Daoy (cell line): Measurements from ENCODE around the gene KIF13A. TPM values are rescaled to one million over a fixed set of nuclear protein-coding genes. Genes with fewer than 3 reads are reported as not detected.
"Not testable (repeated sequence)": the region's sequence is repeated elsewhere in the genome, so short reads cannot be mapped to it uniquely, and the experiment has no call there.

ENCODE experiments used
- DNase-seq: peaks from one replicate; pipeline ENCODE4 v3.0.0-alpha.2; 2015; ENCODE audit warnings: low read depth
- total RNA-seq: library from RNA; depleted of rRNA; stranded (reverse); fragments of >200 nt; shearing (Covaris generic); gene quantifications from 2 replicates; pipeline ENCODE4 v1.2.3, GENCODE V29; 2014

The KIF13A gene
- total RNA-seq, 1 experiment from 2014 or later, result 23.0 TPM

DNA sequence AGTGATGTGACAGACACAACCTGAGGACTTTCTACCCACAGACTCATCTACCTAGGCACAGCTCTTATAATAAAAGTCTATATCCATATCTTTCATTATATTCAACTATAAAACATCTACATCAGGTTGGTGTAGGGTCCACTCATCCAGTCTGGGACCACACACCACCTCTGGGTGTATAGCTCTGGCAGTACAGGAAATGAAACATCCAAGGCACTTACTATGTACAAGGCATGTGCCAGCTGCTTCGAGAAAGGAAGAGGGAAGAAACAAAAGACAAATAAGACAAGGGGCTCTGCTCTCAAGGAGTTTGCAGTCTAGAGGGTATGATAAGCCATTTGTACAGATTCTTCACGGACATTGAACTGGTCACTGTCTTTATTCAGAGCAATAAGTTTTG, 18.6 kb downstream of the KIF13A start:
- DNase-seq, result peak; percentile 17

DNA sequence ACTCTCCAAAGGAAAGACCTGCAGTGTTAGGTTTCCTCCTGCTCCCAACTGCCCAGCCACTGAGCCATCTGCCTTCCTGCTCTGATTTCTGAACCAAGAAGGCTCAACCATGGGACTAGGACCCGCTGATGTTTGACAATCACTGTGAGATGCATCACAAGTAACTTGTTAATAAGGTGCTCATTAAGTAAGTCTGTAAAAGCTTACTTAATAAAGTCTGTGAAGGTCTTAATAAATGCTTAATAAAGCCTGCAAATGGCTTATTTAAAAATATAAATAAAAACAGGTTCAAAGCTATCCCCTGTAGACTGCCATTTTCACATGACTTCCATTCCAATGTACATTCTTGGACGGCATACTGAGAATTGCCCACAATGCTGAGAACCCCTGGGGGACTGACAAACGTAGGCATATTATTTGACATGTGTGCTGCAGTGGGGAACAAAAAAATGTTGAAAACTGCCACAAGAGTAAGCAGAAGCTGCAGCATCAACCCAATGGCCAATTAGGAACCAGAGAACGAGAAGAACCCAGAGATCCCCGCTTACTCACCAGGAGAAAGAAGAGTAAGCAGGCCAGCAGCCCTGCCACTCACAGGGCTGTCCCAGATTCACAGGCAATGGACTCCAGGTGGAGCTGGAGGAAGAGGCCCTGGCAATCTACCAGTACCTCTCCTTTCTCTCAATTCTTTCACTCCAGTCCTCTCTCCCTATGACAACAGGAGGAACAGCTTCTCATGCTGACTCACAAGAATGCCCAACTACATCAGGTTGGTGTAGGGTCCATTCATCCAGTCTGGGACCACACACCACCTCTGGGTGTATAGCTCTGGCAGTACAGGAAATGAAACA, 19.5 kb downstream of the KIF13A start:
- peak; percentile 43 for DNase-seq

DNA sequence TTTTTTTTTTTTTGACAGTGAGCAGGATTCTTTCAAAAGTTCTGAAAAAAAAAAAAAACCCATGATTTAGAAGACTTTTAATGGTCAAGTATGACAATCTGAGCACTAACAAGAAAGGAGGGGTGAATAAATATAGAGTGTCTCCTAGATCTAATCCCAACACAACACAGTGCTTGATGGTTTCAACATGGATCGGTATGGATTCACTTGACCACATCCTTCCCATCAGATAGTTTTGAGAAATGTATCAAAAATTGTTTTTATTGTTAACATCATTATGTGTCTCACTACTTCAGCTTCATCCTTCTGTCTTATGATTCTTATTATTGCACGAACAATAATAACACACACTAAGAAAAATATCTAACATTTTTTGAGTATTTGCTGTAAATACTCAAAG, 21.0 kb downstream of the KIF13A start:
- DNase-seq, result no peak

DNA sequence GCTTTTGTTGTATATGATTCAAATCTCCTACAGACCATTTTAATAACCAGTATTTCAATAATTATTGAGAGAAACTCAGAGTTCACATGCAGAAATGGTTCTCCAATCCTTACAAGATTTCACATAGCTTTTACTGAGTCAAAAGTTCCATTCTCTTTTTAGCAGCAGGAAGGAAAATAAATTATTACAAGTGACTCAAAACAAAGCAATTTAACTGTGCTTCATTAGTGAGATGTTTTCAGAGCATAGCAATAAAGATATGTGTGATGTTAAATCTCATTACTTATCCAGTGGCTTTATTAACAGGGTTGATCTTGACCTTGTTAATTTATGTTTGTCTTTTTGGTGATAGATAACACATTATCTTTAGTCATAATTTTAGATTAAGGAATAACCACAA, 22.0 kb downstream of the KIF13A start:
- DNase-seq, result no peak

DNA sequence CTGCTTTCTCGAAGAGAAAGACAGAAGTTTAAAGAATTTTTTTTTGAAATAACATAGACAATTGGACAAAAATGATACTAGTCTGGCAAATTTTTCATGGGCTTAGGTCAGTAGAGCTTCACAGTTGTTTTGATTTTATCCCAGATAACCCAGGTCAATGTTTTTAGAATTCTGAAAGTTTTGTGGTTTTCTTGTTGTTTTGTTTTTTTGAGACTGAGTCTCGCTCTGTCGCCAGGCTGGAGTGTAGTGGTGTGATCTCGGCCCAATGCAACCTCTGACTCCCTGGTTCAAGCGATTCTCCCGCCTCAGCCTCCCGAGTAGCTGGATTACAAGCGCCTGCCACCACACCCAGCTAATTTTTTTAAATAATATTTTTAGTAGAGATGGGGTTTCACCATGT, 22.8 kb downstream of the KIF13A start:
- DNase-seq, result no peak

DNA sequence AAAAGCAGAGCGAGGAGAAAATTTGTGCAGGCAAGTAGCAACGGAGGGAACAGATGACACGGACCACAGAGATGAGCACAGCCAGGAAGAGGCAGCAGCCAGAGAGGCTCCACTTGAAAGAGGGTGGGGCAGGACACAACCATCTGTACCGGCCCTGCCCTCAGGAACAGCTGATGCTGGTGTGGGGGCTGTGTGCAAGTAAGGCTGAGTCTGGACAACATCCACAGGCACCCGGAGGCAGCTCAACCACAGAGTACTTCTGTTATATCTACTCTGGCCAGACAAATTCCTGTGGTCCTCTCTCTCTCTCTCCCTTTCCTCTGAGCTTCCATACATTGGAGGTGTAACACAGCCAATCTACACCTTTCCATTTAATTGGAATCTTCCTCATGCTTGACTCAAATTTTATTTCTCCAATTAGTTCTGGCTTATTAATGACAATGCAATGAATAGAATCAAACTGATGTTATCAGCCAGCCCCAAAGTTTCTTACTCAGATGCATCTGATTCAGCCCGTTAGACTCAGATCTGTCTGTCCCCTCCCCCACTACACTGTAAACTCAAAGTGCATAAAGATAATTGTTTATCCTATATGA, 24.9 kb downstream of the KIF13A start:
- DNase-seq, result peak; percentile 88

DNA sequence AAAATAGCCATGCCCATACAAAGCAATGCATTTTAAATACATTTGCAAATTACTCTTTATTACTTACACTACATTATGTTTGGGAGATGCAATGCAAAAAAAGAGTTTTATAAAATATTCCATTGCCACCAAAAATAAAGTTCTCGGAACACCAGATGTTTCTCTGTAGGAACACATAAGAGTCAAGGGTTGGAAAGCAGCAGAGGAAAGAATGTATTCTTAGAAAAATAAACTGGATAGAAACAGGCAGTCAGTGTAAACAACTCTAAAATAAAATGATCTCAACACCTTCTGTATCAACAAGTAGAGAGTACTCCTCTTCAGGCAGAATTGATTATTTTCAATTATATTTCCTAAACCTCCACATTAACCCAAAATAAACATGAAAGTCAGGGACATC, 28.1 kb downstream of the KIF13A start:
- no peak for DNase-seq

DNA sequence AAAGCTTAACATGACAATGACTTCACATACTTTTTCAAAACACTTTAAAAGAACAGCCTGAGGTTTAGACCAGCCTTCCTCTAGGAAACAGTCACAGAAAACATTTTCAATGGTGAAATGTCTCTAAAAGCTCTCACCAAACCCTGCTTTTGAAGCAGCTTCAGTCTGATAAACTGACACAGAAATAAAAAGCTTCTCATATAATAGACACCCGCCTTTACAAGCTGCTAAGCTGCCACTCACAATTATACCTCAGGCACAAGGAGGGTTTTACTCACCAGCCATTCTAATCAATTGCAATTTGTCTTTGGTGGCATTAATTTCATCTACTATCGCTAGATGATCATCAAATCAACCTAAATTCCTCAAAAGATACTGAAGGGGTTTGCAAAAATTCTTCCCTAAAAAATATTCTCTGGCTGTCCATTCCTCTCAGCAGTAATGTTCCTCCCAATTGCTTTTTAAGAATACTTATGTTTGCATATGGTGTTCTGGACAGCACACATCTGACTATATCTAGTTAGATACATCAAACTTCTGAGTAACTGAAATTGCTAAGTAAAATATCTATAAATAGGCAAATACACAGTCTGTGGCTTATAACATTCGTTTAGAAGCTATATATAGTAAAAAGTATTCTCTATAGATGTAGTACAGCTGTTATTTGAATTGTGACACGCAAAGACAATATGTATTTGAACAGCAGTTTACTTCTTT, 29.4 kb downstream of the KIF13A start:
- no peak for DNase-seq

DNA sequence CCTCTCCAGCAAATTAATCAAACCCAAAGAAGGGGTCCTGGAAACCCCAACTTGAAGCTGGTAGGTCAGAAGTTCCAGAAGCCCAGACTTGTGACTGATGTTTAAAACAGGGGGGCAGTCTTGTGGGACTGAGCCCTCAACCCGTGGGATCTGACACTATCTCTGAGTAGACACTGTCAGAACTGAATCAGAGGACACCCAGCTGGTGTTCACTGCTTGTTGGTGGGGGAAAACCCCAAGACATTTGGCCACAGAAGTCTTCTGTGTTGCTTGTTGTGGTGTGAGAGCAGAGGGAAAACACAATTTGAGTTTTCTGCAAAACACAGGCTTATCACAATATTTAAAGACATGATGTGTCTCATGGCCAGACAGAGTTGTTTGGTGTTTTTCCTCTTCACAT, 29.9 kb downstream of the KIF13A start:
- DNase-seq, result peak; percentile 37

DNA sequence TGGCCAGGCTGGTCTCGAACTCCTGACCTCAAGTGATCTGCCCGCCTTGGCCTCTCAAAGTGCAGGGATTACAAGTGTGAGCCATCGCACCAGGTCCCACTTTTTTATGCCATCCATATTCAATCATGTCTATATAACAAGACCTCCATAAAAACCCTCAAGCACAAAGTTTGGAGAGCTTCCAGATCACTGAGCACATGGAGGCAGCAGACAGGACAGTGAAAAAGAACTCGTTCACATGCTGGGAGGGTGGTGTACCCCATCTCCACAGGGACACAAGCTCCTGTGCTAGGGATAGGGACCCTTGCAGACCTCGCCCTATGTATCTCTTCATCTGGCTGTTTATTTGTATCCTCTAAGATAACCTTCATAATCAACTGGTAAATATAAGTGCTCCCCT, 30.3 kb downstream of the KIF13A start:
- DNase-seq, result no peak

DNA sequence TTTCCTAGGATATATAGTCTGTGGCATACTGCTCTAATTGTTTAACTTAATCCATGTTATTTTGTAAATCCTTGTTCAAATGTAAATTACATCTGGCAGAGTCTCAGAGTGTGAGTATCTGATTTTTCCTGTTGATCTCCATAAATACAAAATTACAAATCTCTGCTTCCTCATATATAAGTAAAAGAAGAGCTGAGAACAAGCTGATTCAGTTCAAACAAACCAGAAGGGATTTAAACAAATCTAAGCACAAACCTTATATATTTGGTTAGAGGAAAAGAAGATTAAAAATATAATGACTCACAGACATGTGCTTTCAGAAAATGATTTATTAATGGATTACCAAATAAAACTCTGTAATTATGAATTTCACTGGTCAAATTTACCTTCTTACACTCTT, 37.3 kb downstream of the KIF13A start:
- no peak for DNase-seq

DNA sequence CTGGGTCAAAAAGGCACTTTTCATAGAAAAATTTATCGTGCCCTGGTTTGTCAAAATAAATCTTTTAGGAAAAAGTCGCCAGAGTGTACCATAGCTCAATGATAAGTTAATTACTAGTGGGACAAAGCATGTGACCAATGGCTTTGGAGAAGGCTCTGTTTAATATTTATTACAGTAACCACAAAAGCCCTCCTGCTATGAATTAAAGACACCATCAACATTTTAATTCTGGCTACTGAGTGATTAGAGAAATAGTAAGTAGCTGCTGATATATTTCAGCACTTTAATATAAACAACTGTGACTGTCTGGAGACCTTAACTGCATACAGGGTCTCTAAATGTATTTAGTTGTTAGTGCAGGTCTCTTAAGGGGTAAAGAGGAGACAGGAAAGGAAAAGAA, 38.3 kb downstream of the KIF13A start:
- DNase-seq, result no peak

DNA sequence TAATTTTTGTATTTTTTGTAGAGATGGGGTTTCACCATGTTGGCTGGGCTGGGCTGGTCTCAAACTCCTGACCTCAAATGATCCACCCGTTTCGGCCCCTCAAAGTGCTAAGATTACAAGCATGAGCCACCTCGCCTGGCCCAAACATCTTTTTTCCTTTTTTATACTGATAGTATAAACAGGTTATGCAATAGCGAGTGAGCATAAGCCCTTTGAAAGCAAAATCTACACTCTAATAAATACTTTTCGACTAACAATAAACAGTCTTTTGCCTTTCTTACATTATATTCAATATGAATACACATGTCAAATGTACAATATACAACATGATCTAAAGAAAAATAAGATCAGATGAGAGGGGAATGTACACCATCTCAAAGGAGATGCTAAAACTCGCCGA, 38.7 kb downstream of the KIF13A start:
- no peak for DNase-seq

DNA sequence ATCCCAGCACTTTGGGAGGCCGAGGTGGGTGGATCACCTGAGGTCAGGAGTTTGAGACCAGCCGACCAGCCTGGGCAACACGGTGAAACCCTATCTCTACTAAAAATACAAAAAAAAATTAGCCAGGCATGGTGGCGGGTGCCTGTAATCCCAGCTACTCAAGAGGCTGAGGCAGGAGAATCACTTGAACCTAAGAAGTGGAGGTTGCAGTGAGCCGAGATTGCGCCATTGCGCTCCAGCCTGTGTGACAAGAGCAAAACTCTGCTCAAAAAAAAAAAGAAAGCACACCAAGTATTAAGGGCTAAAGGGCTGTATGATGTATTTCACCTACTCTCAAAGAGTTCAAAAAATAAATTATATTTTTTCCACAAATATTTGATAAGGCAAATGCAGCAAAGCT, 39.9 kb downstream of the KIF13A start:
- not testable (repeated sequence) for DNase-seq

DNA sequence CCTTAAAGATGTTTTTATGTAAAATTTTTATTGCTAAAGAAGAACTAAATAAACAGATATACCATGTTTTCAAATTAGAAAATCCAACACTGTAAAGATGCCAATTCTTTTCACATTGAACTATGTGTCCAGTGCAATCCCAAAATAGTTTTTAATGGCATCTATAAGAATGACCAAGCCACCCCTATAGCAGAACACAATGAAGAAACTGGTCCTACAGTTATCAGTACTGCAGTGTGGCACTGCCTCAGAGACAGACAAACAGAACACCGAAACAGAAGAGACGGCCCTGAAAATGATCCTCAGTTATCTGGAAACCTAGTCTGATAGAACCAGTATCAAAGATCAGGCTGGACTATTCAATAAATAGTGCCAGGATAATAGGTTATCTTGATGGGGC, 41.9 kb downstream of the KIF13A start:
- no peak for DNase-seq

DNA sequence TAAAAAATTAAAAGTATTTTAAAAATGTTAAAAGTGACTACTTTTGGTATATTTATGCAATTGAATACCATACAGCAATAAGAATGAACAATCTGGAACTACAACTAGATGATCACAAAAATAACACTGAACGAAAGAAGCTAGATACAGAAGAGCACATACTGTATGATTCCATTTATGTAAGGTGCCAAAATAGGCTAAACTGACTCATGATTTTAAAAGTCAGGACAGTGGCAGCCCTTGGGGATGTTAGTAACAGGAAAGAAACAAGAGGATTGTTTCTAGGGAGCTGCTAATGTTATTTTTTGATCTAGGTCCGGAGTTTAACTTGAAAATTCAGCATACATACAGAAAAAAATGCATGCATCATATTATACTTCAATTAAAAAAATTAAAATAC, 42.3 kb downstream of the KIF13A start:
- DNase-seq, result no peak

DNA sequence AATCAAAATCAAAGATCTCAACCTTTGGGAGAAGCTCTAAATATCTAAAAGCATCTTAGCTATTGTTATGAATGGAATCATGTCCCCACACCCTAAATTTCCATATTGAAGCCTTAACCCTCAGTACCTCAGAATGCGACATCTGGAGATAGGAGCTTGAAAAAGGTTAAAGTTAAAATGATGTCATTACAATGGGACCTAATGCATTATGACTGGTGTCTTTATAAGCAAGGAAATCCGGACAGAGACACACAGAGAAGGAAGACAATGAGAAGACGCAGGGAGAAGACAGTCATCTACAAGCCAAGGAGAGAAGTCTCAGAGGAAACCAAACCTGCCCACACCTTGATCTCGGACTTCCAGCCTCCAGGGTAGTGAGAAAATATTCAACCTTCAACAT, 46.1 kb downstream of the KIF13A start:
- no peak for DNase-seq

DNA sequence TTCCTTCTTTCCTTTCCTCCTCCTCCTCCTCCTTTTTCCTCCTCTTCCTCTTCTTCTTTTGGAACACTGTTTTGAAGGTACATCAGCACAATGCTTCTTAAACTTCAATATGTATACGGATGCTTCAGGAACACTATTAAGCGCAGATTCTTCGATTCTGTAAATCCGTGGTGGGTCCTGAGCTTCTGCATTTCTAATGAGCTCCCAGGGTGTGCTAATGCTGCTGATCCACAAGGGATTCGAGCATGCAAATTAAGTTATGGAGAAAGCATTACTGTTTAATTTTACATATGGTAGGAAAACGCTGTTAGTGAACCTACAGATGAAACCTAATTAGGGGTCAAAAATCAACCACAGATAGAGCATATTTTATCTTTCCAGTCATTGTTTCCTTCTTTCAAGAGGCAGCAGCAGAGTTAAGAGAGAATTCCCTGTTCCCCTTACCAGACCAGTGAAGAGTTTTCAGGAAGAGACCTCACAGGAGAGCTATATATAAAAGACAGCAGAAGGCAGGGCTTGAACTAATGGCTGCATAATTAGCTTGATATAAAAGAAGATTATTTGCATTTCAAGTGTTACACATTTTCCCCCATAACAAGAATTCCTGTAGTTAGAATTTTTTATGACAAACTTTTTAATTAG, 47.2 kb downstream of the KIF13A start:
- no peak for DNase-seq

DNA sequence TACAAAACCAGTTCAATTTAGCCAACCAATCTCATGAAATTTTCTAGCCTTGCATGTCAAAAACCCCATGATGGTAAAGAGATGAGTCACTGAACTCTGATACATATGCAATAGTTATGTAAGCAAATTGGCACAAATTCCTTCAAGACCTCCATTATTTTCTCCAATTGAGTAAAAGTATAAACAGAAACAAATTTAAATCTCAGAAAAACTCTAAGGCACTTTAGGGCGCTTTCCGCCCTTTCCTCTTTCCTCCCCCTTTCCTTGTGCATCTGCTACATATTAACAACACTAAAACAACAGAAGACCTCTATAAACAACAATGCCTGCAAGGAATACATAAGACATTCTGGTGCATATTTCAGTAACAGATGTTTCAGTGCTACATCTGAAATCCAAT, 48.5 kb downstream of the KIF13A start:
- no peak for DNase-seq

DNA sequence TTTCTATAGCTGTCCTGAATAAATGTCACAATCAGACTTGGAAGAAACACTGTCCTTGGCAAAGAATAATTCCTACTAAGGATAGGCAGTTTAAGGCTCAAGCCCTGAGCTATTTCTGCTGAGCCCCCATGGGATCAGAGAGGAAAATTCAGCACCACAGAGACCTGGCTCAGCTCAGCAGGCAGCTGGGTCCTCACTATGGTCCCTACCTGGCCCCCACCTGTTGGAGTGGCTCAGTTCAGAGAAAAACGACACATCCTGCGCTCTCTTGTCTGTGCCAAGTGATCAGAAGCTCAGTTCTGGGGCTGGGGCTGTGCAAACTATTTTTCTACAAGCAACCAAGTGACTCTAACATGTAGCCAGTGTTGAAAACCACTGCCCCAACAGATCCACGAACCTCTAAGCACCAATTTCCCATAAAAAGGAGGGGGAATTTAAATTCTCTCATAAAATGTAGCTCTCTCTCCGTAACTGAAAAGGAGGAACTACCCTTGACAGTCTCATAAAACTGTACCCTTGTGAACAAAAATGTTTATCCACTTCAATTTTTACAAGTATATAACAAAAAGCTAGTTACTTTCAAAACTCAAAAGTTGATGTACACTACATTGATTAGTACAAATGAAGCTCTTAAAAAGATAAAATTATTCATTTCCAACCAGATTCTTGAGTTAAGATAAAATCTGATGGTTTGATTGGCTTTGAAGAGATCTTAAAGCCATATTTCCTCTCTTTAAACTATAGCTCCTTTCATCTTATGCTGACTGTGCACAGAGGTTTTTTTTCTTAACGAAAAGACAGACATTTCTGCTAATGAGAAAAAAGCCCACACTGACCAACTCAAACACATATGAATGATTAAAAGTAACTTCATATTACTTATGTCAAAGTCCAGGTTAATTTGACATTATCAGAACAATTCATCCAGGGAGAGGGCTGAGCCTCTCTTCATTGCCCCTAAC, 52.0 kb downstream of the KIF13A start:
- DNase-seq, result no peak

DNA sequence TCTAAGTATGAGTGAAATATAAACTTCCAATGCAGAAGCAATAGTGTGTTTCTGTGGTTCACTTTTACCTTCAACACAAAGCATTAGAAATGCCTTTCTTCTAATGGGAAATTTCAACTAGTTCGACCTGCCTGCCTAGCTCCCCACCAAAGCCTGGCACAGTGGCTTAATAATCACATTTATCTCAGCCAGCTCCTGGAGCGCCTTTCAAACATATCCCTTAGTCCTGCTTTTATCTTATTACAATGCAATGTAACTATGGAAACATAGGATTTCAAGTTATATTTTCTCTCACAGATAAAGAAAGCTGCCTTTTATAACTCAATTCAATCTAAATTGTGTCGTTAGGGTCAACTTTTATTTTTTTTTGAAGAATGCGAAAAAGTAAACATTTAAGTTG, 53.7 kb downstream of the KIF13A start:
- DNase-seq, result no peak
